CMK (cell line): ENCODE measurements around the gene BNC1.
"Not testable (repeated sequence)": the region's sequence is repeated elsewhere in the genome, so short reads cannot be mapped to it uniquely, and the experiment has no call there.

Source experiments
- DNase-seq: peaks from one replicate; pipeline ENCODE4 v3.0.0-alpha.2; 2010; ENCODE audit warnings: low read depth

The BNC1 gene

GRCh38 chr15:83248151-83249029, 36.1 kb downstream of the BNC1 start:
- DNase-seq, result peak; percentile 34

- no peak for DNase-seq
Observed at GRCh38 chr15:83243634-83244033, 40.8 kb downstream of the BNC1 start.

GRCh38 chr15:83230242-83230641, 54.2 kb downstream of the BNC1 start:
- no peak for DNase-seq

GRCh38 chr15:83225449-83225848, 59.0 kb downstream of the BNC1 start:
- DNase-seq, result no peak

- DNase-seq, result not testable (repeated sequence)
Observed at GRCh38 chr15:83221781-83222180, 62.7 kb downstream of the BNC1 start.

- no peak for DNase-seq
Observed at GRCh38 chr15:83219026-83219425, 65.4 kb downstream of the BNC1 start.

GRCh38 chr15:83215306-83215705, 69.2 kb downstream of the BNC1 start:
- DNase-seq, result no peak

GRCh38 chr15:83210619-83211018, 73.8 kb downstream of the BNC1 start:
- no peak for DNase-seq

- no peak for DNase-seq
Observed at GRCh38 chr15:83209333-83209732, 75.1 kb downstream of the BNC1 start.

GRCh38 chr15:83208367-83208661, 76.2 kb downstream of the BNC1 start:
- no peak for DNase-seq

- DNase-seq, result peak; percentile 52
Observed at GRCh38 chr15:83207660-83208366, 76.7 kb downstream of the BNC1 start, which contains the start of gene HDGFL3. Gene HDGFL3, minus strand, starts transcription at chr15:83207823. Its CDS starts 409 bp downstream, at chr15:83207414.

GRCh38 chr15:83207009-83207659, 77.3 kb downstream of the BNC1 start:
- no peak for DNase-seq

GRCh38 chr15:83206526-83207008, 77.9 kb downstream of the BNC1 start:
- no peak for DNase-seq
